ENCODE results near the gene NRN1L.

The NRN1L gene

GRCh38 chr16:67892375-67892774 lies 7.7 kb downstream of the NRN1L start:
- Histone ChIP-seq H3K4me3 (ENCODE audit: low read length) (peak overlapping the region; percentile 87), H3F3A (ENCODE audit: control insufficient read depth, insufficient read depth) (0 out of 2 replicates have a peak, but pooled peaks cover 2% of the 10 kb centered on the region), H4K20me1 (ENCODE audit: control insufficient read depth, insufficient read depth, low read depth, low read length) (no peaks in the 10 kb centered on the region), H3K79me2 (ENCODE audit: control insufficient read depth, low read length) (peaks cover 42% of the 10 kb centered on the region), H3K9me2 (replicated peaks; ENCODE audit: control insufficient read depth, low read length) (no peaks in the 10 kb centered on the region), H3K27me3 (ENCODE audit: control insufficient read depth, low read length) (no peaks in the 10 kb centered on the region), H3K4me1 (ENCODE audit: control insufficient read depth, low read length) (peaks cover 18% of the 10 kb centered on the region), H3K9me3 (ENCODE audit: control insufficient read depth, insufficient read depth, low read length) (no peaks in the 10 kb centered on the region), H3K27ac (ENCODE audit: low read depth, low read length) (no peak overlapping the region), H3K36me3 (ENCODE audit: control insufficient read depth, low read length) (no peaks in the 10 kb centered on the region; the same call in 1 of the 2 replicates), H3K4me2 (ENCODE audit: low read length) (peak overlapping the region; percentile 68)
- TF ChIP-seq EZH2phosphoT487 (IDR thresholded peaks at IDR 0.05; ENCODE audit: borderline replicate concordance, low read length) (no peak), CTCF (IDR thresholded peaks at IDR 0.05; ENCODE audit: low read depth, low read length, poor library complexity, severe bottlenecking) (no peak)

- Histone ChIP-seq H4K20me1 (ENCODE audit: control insufficient read depth, insufficient read depth, low read depth, low read length) (no peaks in the 10 kb centered on the region), H3K27ac (ENCODE audit: low read depth, low read length) (no peak within 1 kb of the TSS)
These were observed 8.4 kb downstream of the NRN1L start, which contains the start of gene PSKH1 for GRCh38 chr16:67892899-67893742. Gene PSKH1, plus strand, starts transcription at chr16:67893254. Its CDS starts 15,496 bp downstream, at chr16:67908750.

GRCh38 chr16:67893743-67894399 lies 9.2 kb downstream of the NRN1L start:
- Histone ChIP-seq H3K36me3 (ENCODE audit: control insufficient read depth, low read length) (no peaks in the 10 kb centered on the region; the same call in 1 of the 2 replicates), H3K9me3 (ENCODE audit: control insufficient read depth, insufficient read depth, low read length) (no peaks in the 10 kb centered on the region), H3K4me1 (ENCODE audit: control insufficient read depth, low read length) (peaks cover 18% of the 10 kb centered on the region), H3K9me2 (replicated peaks; ENCODE audit: control insufficient read depth, low read length) (no peaks in the 10 kb centered on the region), H4K20me1 (ENCODE audit: control insufficient read depth, insufficient read depth, low read depth, low read length) (no peaks in the 10 kb centered on the region), H3K4me2 (ENCODE audit: low read length) (peak overlapping the region; percentile 94), H3F3A (ENCODE audit: control insufficient read depth, insufficient read depth) (no peaks in the 10 kb centered on the region), H3K27ac (ENCODE audit: low read depth, low read length) (no peak overlapping the region), H3K4me3 (ENCODE audit: low read length) (peak overlapping the region; percentile 87), H3K79me2 (ENCODE audit: control insufficient read depth, low read length) (peaks cover 51% of the 10 kb centered on the region), H3K27me3 (ENCODE audit: control insufficient read depth, low read length) (no peaks in the 10 kb centered on the region)
- no peak for TF ChIP-seq CTCF (IDR thresholded peaks at IDR 0.05; ENCODE audit: low read depth, low read length, poor library complexity, severe bottlenecking)
- TF ChIP-seq EZH2phosphoT487 (IDR thresholded peaks at IDR 0.05; ENCODE audit: borderline replicate concordance, low read length), result no peak

More at GRCh38 chr16:67892899-67893742, 8.4 kb downstream of the NRN1L start, which contains the start of gene PSKH1:
- Histone ChIP-seq H3K4me3 (ENCODE audit: low read length) (peak within 1 kb of the TSS; percentile 87), H3K27me3 (ENCODE audit: control insufficient read depth, low read length) (no peaks in the 10 kb centered on the region), H3K4me2 (ENCODE audit: low read length) (peak within 1 kb of the TSS; percentile 94), H3K9me2 (replicated peaks; ENCODE audit: control insufficient read depth, low read length) (no peaks in the 10 kb centered on the region), H3K79me2 (ENCODE audit: control insufficient read depth, low read length) (peaks cover 47% of the 10 kb centered on the region), H3F3A (ENCODE audit: control insufficient read depth, insufficient read depth) (no peaks in the 10 kb centered on the region), H3K36me3 (ENCODE audit: control insufficient read depth, low read length) (no peaks in the 10 kb centered on the region; the same call in 1 of the 2 replicates), H3K9me3 (ENCODE audit: control insufficient read depth, insufficient read depth, low read length) (no peaks in the 10 kb centered on the region), H3K4me1 (ENCODE audit: control insufficient read depth, low read length) (peaks cover 18% of the 10 kb centered on the region)
- no peak for TF ChIP-seq EZH2phosphoT487 (IDR thresholded peaks at IDR 0.05; ENCODE audit: borderline replicate concordance, low read length)
- no peak for TF ChIP-seq CTCF (IDR thresholded peaks at IDR 0.05; ENCODE audit: low read depth, low read length, poor library complexity, severe bottlenecking)

Data from DOHH2 (cell line).